ENCODE measurements around the gene MOGAT1.

Gene MOGAT1, protein sequence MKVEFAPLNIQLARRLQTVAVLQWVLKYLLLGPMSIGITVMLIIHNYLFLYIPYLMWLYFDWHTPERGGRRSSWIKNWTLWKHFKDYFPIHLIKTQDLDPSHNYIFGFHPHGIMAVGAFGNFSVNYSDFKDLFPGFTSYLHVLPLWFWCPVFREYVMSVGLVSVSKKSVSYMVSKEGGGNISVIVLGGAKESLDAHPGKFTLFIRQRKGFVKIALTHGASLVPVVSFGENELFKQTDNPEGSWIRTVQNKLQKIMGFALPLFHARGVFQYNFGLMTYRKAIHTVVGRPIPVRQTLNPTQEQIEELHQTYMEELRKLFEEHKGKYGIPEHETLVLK

DNA sequence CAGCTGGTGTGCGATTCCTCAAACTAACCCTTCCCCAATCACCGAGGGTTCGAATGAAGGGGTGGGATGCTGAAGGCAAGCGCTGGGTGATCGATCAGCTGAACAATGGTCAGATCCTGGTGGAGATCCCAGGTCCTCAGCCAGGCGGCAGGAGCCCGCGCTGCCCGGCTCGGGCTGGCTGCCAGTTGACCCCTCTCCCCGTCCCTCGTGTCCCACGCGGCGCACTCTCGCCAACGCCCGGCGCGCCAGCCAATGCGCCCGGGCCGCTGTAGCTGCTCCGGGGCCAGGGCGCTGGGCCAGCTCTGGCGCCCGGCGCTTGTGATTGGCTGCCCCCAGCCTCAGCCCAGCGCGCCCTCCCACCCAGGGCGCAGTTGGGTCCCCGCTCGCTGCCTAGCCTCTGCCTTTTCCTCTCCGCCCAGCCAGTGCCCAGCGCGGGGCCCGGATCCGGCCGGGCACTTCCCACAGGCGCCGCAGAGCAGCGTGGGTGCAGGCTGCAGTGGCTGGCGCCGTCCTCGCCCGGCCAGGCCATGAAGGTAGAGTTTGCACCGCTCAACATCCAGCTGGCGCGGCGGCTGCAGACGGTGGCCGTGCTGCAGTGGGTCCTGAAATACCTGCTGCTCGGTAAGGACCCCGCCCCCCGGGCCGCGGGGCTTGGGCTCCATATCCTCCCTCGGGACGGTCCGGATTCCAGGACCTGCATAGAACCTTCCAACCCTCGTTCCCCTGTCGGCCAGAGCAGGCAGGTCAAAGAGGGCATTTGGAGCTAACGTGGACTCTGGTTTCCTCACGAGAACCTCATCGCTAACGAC is at the start of gene MOGAT1:
TSS of gene MOGAT1 (plus strand) at position 400 of the 809 bp plus-strand sequence. CDS start at position 528, 128 bp downstream.
- Histone ChIP-seq H3K4me3 (ENCODE audit: low read length) (peak within 1 kb of the TSS; percentile 70), H3K27me3 (ENCODE audit: control insufficient read depth, insufficient read depth, low read length) (peaks cover 35% of the 10 kb centered on the region), H3K36me3 (ENCODE audit: control insufficient read depth, low read depth, low read length) (no peaks in the 10 kb centered on the region), H3K27ac (ENCODE audit: low read length) (no peak within 1 kb of the TSS), H3K9me3 (ENCODE audit: control insufficient read depth, low read depth, low read length) (no peaks in the 10 kb centered on the region), H3K4me1 (ENCODE audit: control insufficient read depth, low read depth, low read length) (no peaks in the 10 kb centered on the region), H3K9ac (ENCODE audit: low read length) (peak within 1 kb of the TSS; percentile 28)

DNA sequence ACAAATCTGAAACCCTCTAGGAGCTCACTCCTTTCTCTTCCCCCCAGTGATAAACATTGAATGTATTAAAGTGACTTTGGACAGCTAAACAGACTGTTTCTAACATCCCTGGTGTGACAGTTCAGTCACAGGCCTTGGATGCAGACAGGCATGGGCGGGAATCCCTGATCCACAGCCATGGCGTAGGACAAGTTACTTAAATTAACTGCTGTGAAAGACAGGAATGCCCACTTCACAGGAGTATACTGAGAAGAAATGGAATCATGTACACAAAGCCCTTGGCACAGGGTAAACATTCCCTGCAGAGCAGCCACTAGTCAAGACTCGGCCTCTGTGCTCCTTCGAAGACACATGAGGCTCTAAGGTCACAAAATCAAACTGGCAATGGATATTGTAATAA is 49.6 kb upstream of the MOGAT1 start:
- no peaks in the 10 kb centered on the region for H3K4me1 ChIP-seq (ENCODE audit: control insufficient read depth, low read depth, low read length)
- H3K27me3 ChIP-seq (ENCODE audit: control insufficient read depth, insufficient read depth, low read length): no peaks in the 10 kb centered on the region
- H3K9me3 ChIP-seq (ENCODE audit: control insufficient read depth, low read depth, low read length): no peaks in the 10 kb centered on the region
- no peak overlapping the region for H3K9ac ChIP-seq (ENCODE audit: low read length)
- H3K4me3 ChIP-seq (ENCODE audit: low read length): no peak overlapping the region
- H3K36me3 ChIP-seq (ENCODE audit: control insufficient read depth, low read depth, low read length): peaks cover 65% of the 10 kb centered on the region
- no peak overlapping the region for H3K27ac ChIP-seq (ENCODE audit: low read length)

DNA sequence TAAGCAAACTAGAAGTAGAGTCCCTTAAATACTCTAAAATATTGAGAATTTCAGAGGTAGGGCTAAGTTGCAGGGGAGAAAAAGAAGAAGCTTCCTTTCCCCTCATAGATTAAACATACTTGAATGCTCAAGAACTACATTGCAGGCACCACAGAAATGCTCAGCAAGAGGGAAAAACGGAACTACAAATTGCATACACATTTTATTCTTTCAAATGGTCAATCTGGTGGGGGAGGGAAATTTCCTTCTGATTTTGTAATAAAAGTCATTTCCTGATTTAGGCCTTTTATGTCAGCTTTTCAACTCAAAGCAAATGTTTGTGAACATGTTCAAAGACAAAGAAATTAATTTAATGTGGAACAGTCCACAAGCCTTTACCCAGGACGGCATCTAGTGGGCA is 48.5 kb upstream of the MOGAT1 start:
- peaks cover 71% of the 10 kb centered on the region for H3K36me3 ChIP-seq (ENCODE audit: control insufficient read depth, low read depth, low read length)

DNA sequence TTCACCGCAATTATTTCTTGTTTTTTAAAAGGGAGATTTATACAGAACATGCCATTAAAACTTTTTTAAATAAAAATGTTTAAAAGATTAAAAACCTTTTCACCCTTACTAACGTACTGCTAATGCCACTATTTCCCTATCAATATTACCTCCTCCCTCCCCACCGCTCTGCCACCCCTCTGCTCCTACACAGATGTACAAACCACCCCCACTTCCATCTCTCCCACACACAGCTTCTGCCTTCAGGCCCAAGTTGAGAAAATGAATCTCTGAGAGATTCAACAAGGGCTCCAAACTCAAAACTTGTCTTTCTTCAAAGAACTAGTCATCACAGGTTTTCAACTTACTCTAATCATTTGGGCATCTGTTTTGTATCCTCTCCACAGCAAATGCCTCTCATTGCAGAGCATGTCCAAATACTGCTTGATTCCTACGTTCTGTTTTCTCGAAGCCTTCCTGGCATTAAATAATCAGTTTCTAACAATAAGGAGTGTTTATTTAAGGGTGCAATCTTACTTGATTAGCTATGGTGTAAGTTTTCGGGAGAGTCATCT is 47.6 kb upstream of the MOGAT1 start:
- Histone ChIP-seq H3K36me3 (ENCODE audit: control insufficient read depth, low read depth, low read length) (peaks cover 75% of the 10 kb centered on the region), H3K9ac (ENCODE audit: low read length) (no peak overlapping the region), H3K27ac (ENCODE audit: low read length) (no peak overlapping the region), H3K4me3 (ENCODE audit: low read length) (no peak overlapping the region), H3K4me1 (ENCODE audit: control insufficient read depth, low read depth, low read length) (no peaks in the 10 kb centered on the region), H3K9me3 (ENCODE audit: control insufficient read depth, low read depth, low read length) (no peaks in the 10 kb centered on the region), H3K27me3 (ENCODE audit: control insufficient read depth, insufficient read depth, low read length) (no peaks in the 10 kb centered on the region)

More for the DNA sequence above, 48.5 kb upstream of the MOGAT1 start:
- Histone ChIP-seq H3K4me3 (ENCODE audit: low read length) (no peak overlapping the region), H3K9ac (ENCODE audit: low read length) (no peak overlapping the region), H3K4me1 (ENCODE audit: control insufficient read depth, low read depth, low read length) (no peaks in the 10 kb centered on the region), H3K9me3 (ENCODE audit: control insufficient read depth, low read depth, low read length) (no peaks in the 10 kb centered on the region), H3K27ac (ENCODE audit: low read length) (no peak overlapping the region), H3K27me3 (ENCODE audit: control insufficient read depth, insufficient read depth, low read length) (no peaks in the 10 kb centered on the region)

DNA sequence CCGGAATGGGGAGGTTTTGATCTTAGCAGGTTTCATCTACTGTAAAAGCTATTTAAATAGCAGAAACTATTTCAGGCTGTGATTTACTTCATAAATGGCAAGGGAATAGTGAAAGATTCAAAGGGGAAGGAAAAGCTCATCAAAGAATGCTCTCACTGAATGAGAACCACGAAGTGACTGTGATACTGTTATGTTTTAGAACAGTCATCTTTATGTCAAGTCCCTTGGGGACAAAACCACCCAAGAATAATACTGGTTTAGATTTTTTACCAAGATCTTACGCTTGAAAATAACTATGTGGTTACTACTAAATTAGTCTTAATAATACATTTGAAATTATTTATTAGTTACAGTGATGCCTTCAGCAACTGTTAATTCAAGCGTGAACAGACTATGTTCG is 43.7 kb upstream of the MOGAT1 start:
- no peaks in the 10 kb centered on the region for H3K4me1 ChIP-seq (ENCODE audit: control insufficient read depth, low read depth, low read length)
- no peak overlapping the region for H3K4me3 ChIP-seq (ENCODE audit: low read length)
- no peak overlapping the region for H3K27ac ChIP-seq (ENCODE audit: low read length)
- peaks cover 79% of the 10 kb centered on the region for H3K36me3 ChIP-seq (ENCODE audit: control insufficient read depth, low read depth, low read length)
- H3K9me3 ChIP-seq (ENCODE audit: control insufficient read depth, low read depth, low read length): no peaks in the 10 kb centered on the region
- H3K27me3 ChIP-seq (ENCODE audit: control insufficient read depth, insufficient read depth, low read length): no peaks in the 10 kb centered on the region
- no peak overlapping the region for H3K9ac ChIP-seq (ENCODE audit: low read length)

DNA sequence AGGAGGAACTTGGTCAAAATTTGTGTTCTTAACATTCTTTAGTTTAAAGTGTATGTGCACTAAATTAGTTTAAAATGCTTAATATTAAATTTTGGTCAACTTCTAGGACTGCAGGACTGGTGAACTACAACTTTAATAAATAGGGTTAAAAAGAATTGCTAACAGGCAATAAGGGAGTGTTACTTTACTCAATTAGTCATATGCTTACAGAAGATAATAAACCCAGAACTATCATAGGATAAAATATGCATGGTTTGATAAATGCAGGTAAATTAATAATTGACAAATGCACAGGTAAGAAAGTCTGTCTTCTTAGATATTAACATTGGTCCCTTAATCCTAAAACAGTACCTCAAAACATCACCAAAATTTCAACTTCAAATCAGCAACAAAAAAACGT is 36.2 kb upstream of the MOGAT1 start:
- Histone ChIP-seq H3K4me3 (ENCODE audit: low read length) (no peak overlapping the region), H3K9ac (ENCODE audit: low read length) (no peak overlapping the region), H3K36me3 (ENCODE audit: control insufficient read depth, low read depth, low read length) (peaks cover 73% of the 10 kb centered on the region), H3K27me3 (ENCODE audit: control insufficient read depth, insufficient read depth, low read length) (no peaks in the 10 kb centered on the region), H3K9me3 (ENCODE audit: control insufficient read depth, low read depth, low read length) (no peaks in the 10 kb centered on the region), H3K4me1 (ENCODE audit: control insufficient read depth, low read depth, low read length) (no peaks in the 10 kb centered on the region), H3K27ac (ENCODE audit: low read length) (no peak overlapping the region)

DNA sequence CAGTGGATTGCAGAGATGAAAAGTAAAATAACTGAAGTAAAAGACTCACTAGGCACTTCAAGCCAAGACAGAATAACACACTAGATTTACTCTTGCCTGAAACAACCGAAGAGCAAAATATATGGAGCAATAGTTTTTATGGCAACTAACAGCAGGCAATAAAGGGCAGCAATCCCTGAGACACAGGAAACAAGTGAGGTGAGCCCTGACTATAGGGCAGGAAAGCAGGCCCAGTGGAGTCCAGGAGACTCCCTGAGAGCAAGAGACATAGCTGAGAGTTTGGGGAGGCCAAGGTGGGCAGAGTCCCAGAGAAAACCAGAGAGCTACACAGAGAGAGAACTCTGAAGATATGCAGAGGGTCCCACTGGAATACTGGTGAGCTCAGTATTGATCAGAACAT is 34.4 kb upstream of the MOGAT1 start:
- Histone ChIP-seq H3K36me3 (ENCODE audit: control insufficient read depth, low read depth, low read length) (peaks cover 62% of the 10 kb centered on the region), H3K9me3 (ENCODE audit: control insufficient read depth, low read depth, low read length) (no peaks in the 10 kb centered on the region), H3K27ac (ENCODE audit: low read length) (no peak overlapping the region), H3K9ac (ENCODE audit: low read length) (no peak overlapping the region), H3K4me1 (ENCODE audit: control insufficient read depth, low read depth, low read length) (no peaks in the 10 kb centered on the region), H3K27me3 (ENCODE audit: control insufficient read depth, insufficient read depth, low read length) (no peaks in the 10 kb centered on the region), H3K4me3 (ENCODE audit: low read length) (no peak overlapping the region)

DNA sequence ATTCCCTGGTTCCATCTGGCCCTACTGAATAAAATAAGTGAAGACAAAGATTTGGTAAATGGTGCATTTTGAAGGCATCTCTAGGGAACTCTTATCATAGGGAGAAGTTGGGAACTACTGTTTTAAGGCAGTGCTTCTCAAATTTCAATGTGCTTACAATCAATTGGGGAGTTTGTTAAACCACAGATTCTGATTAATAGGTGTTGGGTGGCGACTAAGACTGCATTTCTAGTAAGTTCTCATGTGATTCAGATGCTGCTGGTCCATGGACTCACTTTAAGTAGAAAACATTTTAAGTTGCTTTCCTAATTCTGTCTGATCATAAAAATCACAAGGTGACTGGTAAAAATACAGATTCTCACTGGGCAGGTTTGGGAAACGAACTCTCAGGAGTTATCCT is 30.1 kb upstream of the MOGAT1 start:
- Histone ChIP-seq H3K36me3 (ENCODE audit: control insufficient read depth, low read depth, low read length) (peaks cover 59% of the 10 kb centered on the region), H3K9me3 (ENCODE audit: control insufficient read depth, low read depth, low read length) (no peaks in the 10 kb centered on the region), H3K27me3 (ENCODE audit: control insufficient read depth, insufficient read depth, low read length) (no peaks in the 10 kb centered on the region), H3K4me3 (ENCODE audit: low read length) (no peak overlapping the region), H3K9ac (ENCODE audit: low read length) (no peak overlapping the region), H3K4me1 (ENCODE audit: control insufficient read depth, low read depth, low read length) (no peaks in the 10 kb centered on the region), H3K27ac (ENCODE audit: low read length) (no peak overlapping the region)

DNA sequence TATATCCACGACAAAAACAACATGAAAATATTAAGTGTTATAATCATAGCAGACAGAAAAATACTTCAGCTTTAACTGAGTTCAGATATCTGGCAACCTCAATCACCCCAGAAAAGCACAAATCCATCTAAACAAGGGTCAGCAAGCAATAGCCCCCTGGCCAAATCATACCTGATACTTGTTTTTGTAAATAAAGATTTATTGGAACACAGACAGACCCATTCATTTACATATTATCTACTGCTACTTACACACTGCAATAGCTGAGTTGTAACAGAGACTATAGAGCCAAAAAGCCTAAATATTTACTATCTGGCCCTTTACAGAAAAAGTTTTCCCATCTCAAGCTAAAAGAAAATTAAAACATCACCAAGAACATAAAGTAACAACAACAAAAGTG is 28.3 kb upstream of the MOGAT1 start:
- Histone ChIP-seq H3K9me3 (ENCODE audit: control insufficient read depth, low read depth, low read length) (no peaks in the 10 kb centered on the region), H3K9ac (ENCODE audit: low read length) (no peak overlapping the region), H3K36me3 (ENCODE audit: control insufficient read depth, low read depth, low read length) (peaks cover 62% of the 10 kb centered on the region), H3K27me3 (ENCODE audit: control insufficient read depth, insufficient read depth, low read length) (no peaks in the 10 kb centered on the region), H3K27ac (ENCODE audit: low read length) (no peak overlapping the region), H3K4me3 (ENCODE audit: low read length) (no peak overlapping the region), H3K4me1 (ENCODE audit: control insufficient read depth, low read depth, low read length) (no peaks in the 10 kb centered on the region)

DNA sequence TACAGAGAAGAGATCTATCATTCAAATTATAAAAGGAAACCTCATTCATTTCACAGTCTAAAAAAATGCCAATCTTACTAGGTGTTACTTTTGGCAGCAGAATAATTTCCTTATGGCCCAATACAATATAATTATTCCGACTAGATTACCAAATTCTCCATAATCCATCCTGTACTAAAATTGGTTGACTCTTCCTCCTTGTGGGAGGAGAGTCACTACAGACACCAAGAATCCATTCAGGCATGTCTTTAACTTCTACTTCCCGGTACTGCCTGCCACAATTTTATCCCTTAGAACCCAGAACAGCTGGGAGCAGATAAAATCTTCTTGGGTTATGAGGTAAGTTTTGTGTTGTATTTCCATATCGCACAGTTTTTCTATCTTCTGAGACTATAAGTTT is 25.4 kb upstream of the MOGAT1 start:
- Histone ChIP-seq H3K9ac (ENCODE audit: low read length) (no peak overlapping the region), H3K4me1 (ENCODE audit: control insufficient read depth, low read depth, low read length) (no peaks in the 10 kb centered on the region), H3K27me3 (ENCODE audit: control insufficient read depth, insufficient read depth, low read length) (no peaks in the 10 kb centered on the region), H3K36me3 (ENCODE audit: control insufficient read depth, low read depth, low read length) (peaks cover 48% of the 10 kb centered on the region), H3K9me3 (ENCODE audit: control insufficient read depth, low read depth, low read length) (no peaks in the 10 kb centered on the region), H3K4me3 (ENCODE audit: low read length) (no peak overlapping the region), H3K27ac (ENCODE audit: low read length) (no peak overlapping the region)

DNA sequence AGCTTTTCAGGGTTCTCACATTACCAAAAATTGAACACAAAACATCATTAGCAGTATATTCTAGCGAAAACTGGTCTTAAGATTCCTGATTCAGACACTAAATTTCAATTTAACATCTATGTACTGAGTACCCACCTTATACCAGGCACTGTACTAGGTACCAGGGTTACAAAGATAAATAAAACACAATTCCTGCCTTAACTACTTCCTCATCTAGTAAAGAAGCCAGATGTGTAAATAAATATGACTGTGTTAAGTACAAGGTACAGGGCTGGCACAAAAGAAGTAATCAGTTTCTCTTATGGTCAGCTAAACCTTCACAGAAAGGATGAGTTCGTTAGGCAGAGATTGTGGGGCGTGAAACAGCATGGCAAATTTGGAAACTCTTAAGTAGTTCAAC is 21.7 kb upstream of the MOGAT1 start:
- H3K9ac ChIP-seq (ENCODE audit: low read length): no peak overlapping the region
- no peak overlapping the region for H3K27ac ChIP-seq (ENCODE audit: low read length)
- peaks cover 30% of the 10 kb centered on the region for H3K36me3 ChIP-seq (ENCODE audit: control insufficient read depth, low read depth, low read length)
- peaks cover 6% of the 10 kb centered on the region for H3K4me1 ChIP-seq (ENCODE audit: control insufficient read depth, low read depth, low read length)
- H3K4me3 ChIP-seq (ENCODE audit: low read length): no peak overlapping the region
- no peaks in the 10 kb centered on the region for H3K27me3 ChIP-seq (ENCODE audit: control insufficient read depth, insufficient read depth, low read length)
- no peaks in the 10 kb centered on the region for H3K9me3 ChIP-seq (ENCODE audit: control insufficient read depth, low read depth, low read length)
